Rectal smooth muscle tissue (tissue), 1 donor: Measurements from ENCODE around the gene TSR3.

Experiments used
- H3K27ac ChIP-seq: one replicate; pipeline ENCODE4 v1.7.0; 2013; ENCODE audit warnings: low read depth, low read length, inconsistent platforms
- H3K27me3 ChIP-seq: one replicate; pipeline ENCODE4 v1.7.0; 2013; ENCODE audit warnings: low read length; ENCODE audit not compliant: control insufficient read depth, insufficient read depth
- H3K36me3 ChIP-seq: one replicate; pipeline ENCODE4 v1.7.0; 2013; ENCODE audit warnings: low read length; ENCODE audit not compliant: control insufficient read depth, insufficient read depth
- H3K4me1 ChIP-seq: one replicate; pipeline ENCODE4 v1.7.0; 2013; ENCODE audit warnings: low read length; ENCODE audit not compliant: control insufficient read depth, insufficient read depth
- H3K4me3 ChIP-seq: one replicate; pipeline ENCODE4 v1.7.0; 2013; ENCODE audit warnings: low read length
- H3K9ac ChIP-seq: one replicate; pipeline ENCODE4 v1.7.0; 2013; ENCODE audit warnings: low read length

The TSR3 gene

GRCh38 chr16:1374418-1375297 lies 23.0 kb upstream of the TSR3 start:
- peaks cover 4% of the 10 kb centered on the region for H3K36me3 ChIP-seq
- no peak overlapping the region for H3K27ac ChIP-seq
- H3K4me1 ChIP-seq, result no peaks in the 10 kb centered on the region

GRCh38 chr16:1372292-1372950 lies 20.7 kb upstream of the TSR3 start:
- Histone ChIP-seq H3K4me3 (no peak overlapping the region), H3K36me3 (peaks cover 4% of the 10 kb centered on the region), H3K27me3 (no peaks in the 10 kb centered on the region), H3K27ac (no peak overlapping the region), H3K4me1 (no peaks in the 10 kb centered on the region), H3K9ac (no peak overlapping the region)

More at GRCh38 chr16:1374418-1375297, 23.0 kb upstream of the TSR3 start:
- no peaks in the 10 kb centered on the region for H3K27me3 ChIP-seq
- no peak overlapping the region for H3K4me3 ChIP-seq
- no peak overlapping the region for H3K9ac ChIP-seq

- Histone ChIP-seq H3K27me3 (no peaks in the 10 kb centered on the region), H3K36me3 (peaks cover 13% of the 10 kb centered on the region), H3K4me1 (no peaks in the 10 kb centered on the region), H3K27ac (no peak overlapping the region), H3K9ac (no peak overlapping the region), H3K4me3 (no peak overlapping the region)
These were observed 19.6 kb upstream of the TSR3 start for GRCh38 chr16:1371054-1371978.

GRCh38 chr16:1367486-1368174 lies 16.0 kb upstream of the TSR3 start:
- H3K36me3 ChIP-seq, result peaks cover 24% of the 10 kb centered on the region
- no peaks in the 10 kb centered on the region for H3K27me3 ChIP-seq
- H3K4me1 ChIP-seq, result no peaks in the 10 kb centered on the region
- no peak overlapping the region for H3K4me3 ChIP-seq
- no peak overlapping the region for H3K27ac ChIP-seq
- no peak overlapping the region for H3K9ac ChIP-seq

- no peaks in the 10 kb centered on the region for H3K4me1 ChIP-seq
- peaks cover 27% of the 10 kb centered on the region for H3K36me3 ChIP-seq
- H3K27me3 ChIP-seq, result no peaks in the 10 kb centered on the region
- H3K9ac ChIP-seq, result no peak overlapping the region
- H3K4me3 ChIP-seq, result no peak overlapping the region
- H3K27ac ChIP-seq, result no peak overlapping the region
These were observed 15.1 kb upstream of the TSR3 start for GRCh38 chr16:1366712-1367299.

GRCh38 chr16:1366060-1366711 lies 14.5 kb upstream of the TSR3 start:
- Histone ChIP-seq H3K4me3 (no peak overlapping the region), H3K36me3 (peaks cover 27% of the 10 kb centered on the region), H3K27ac (no peak overlapping the region), H3K9ac (no peak overlapping the region), H3K27me3 (no peaks in the 10 kb centered on the region), H3K4me1 (no peaks in the 10 kb centered on the region)

- H3K4me1 ChIP-seq, result no peaks in the 10 kb centered on the region
- no peak overlapping the region for H3K27ac ChIP-seq
- H3K9ac ChIP-seq, result no peak overlapping the region
- H3K27me3 ChIP-seq, result no peaks in the 10 kb centered on the region
- no peak overlapping the region for H3K4me3 ChIP-seq
- peaks cover 31% of the 10 kb centered on the region for H3K36me3 ChIP-seq
These were observed 12.8 kb upstream of the TSR3 start for GRCh38 chr16:1364510-1364909.

- no peak overlapping the region for H3K9ac ChIP-seq
- no peak overlapping the region for H3K27ac ChIP-seq
- peaks cover 31% of the 10 kb centered on the region for H3K36me3 ChIP-seq
- H3K4me1 ChIP-seq, result no peaks in the 10 kb centered on the region
- no peak overlapping the region for H3K4me3 ChIP-seq
- H3K27me3 ChIP-seq, result no peaks in the 10 kb centered on the region
These were observed 11.9 kb upstream of the TSR3 start for GRCh38 chr16:1363501-1364041.

GRCh38 chr16:1362807-1363206 lies 11.1 kb upstream of the TSR3 start:
- no peak overlapping the region for H3K9ac ChIP-seq
- no peak overlapping the region for H3K27ac ChIP-seq
- H3K27me3 ChIP-seq, result no peaks in the 10 kb centered on the region
- H3K36me3 ChIP-seq, result peaks cover 31% of the 10 kb centered on the region
- H3K4me3 ChIP-seq, result no peak overlapping the region
- no peaks in the 10 kb centered on the region for H3K4me1 ChIP-seq

GRCh38 chr16:1361685-1362360 lies 10.1 kb upstream of the TSR3 start:
- no peaks in the 10 kb centered on the region for H3K4me1 ChIP-seq
- H3K27ac ChIP-seq, result no peak overlapping the region
- no peaks in the 10 kb centered on the region for H3K27me3 ChIP-seq
- H3K4me3 ChIP-seq, result no peak overlapping the region
- H3K36me3 ChIP-seq, result peaks cover 26% of the 10 kb centered on the region
- H3K9ac ChIP-seq, result no peak overlapping the region
